HepG2 (cell line): ENCODE results near the gene GMEB1. TPM values are rescaled to one million over a fixed set of nuclear protein-coding genes. Genes with fewer than 3 reads are reported as not detected.

Experiments
- GABPB1 ChIP-seq: IDR thresholded peaks from 2 replicates; pipeline ENCODE4 v1.6.1; 2016; ENCODE audit warnings: mild to moderate bottlenecking, missing genetic modification reagents, moderate library complexity, missing compliant biosample characterization
- GLI4 ChIP-seq: sonication (generic); formaldehyde crosslinking; IDR thresholded peaks from 2 replicates; pipeline ENCODE4 v1.5.1; 2020; ENCODE audit warnings: missing genetic modification reagents, mild to moderate bottlenecking, moderate library complexity, borderline replicate concordance
- JUND ChIP-seq: sonication (generic); formaldehyde crosslinking; IDR thresholded peaks from 2 replicates; pipeline ENCODE4 v1.8.0; 2022; ENCODE audit warnings: mild to moderate bottlenecking, missing genetic modification reagents
- KAT7 ChIP-seq: IDR thresholded peaks from 2 replicates; pipeline ENCODE4 v1.6.1; 2018; ENCODE audit warnings: borderline replicate concordance, missing compliant biosample characterization
- NFE2 ChIP-seq: sonication (generic); formaldehyde crosslinking; IDR thresholded peaks from 2 replicates; pipeline ENCODE4 v1.4.0; 2020; ENCODE audit warnings: missing genetic modification reagents
- NFYC ChIP-seq: IDR thresholded peaks from 2 replicates; pipeline ENCODE4 v1.6.1; 2016; ENCODE audit warnings: missing genetic modification reagents, missing compliant biosample characterization
- PHF8 ChIP-seq: sonication (generic); formaldehyde crosslinking; IDR thresholded peaks from 2 replicates; pipeline ENCODE4 v1.5.0; 2020; ENCODE audit warnings: missing genetic modification reagents
- POLR2A ChIP-seq, 2 experiments: IDR thresholded peaks; 2 replicates each; pipeline ENCODE4 v1.6.1; 2011; ENCODE audit warnings: low read depth in 2 of 2, low read length in 2 of 2, mild to moderate bottlenecking in 1 of 2, moderate library complexity in 1 of 2; ENCODE audit not compliant: insufficient read depth in 1 of 2
- RBFOX2 ChIP-seq: fragments of 200-400 bp; formaldehyde crosslinking; IDR thresholded peaks from 2 replicates; pipeline ENCODE4 v1.6.1; 2017; ENCODE audit warnings: low read depth, mild to moderate bottlenecking, low read length
- RCOR2 ChIP-seq: IDR thresholded peaks from 2 replicates; pipeline ENCODE4 v1.6.1; 2016; ENCODE audit warnings: missing biosample characterization, missing genetic modification reagents
- SIN3A ChIP-seq: IDR thresholded peaks from 2 replicates; pipeline ENCODE4 v1.6.1; 2011; ENCODE audit warnings: low read depth, mild to moderate bottlenecking, control low read depth, low read length, borderline replicate concordance
- TEAD2 ChIP-seq: sonication (generic); formaldehyde crosslinking; IDR thresholded peaks from 2 replicates; pipeline ENCODE4 v1.9.0; 2021; ENCODE audit warnings: missing genetic modification reagents
- ZSCAN29 ChIP-seq: sonication (generic); formaldehyde crosslinking; conservative IDR thresholded peaks from 2 replicates; pipeline ENCODE4 v1.4.0; 2020; ENCODE audit warnings: mild to moderate bottlenecking, missing genetic modification reagents
- ZSCAN31 ChIP-seq: sonication (generic); formaldehyde crosslinking; IDR thresholded peaks from 2 replicates; pipeline ENCODE4 v1.5.0; 2020; ENCODE audit warnings: low read depth, mild to moderate bottlenecking, missing genetic modification reagents
- polyA plus RNA-seq, 8 experiments: library from polyadenylated mRNA; depleted of rRNA in 3 of 8; stranded (reverse) in 7 of 8; unstranded in 1 of 8; fragments of >200 nt; fragmentation: Illumina TruSeq in 4 of 8; extraction: Trizol in 4 of 8; gene quantifications; 2 replicates each; pipeline versions ENCODE4 v1.2.1 to v1.2.3, GENCODE V29; 2011 to 2016; ENCODE audit warnings: low read depth in 4 of 8, missing spikeins in 1 of 8, mixed read lengths in 1 of 8; ENCODE audit not compliant: insufficient read depth in 1 of 8
- total RNA-seq, 5 experiments: library from RNA; depleted of rRNA; stranded (reverse); fragments of >200 nt; fragmentation: Illumina TruSeq; extraction: Trizol; gene quantifications; 2 replicates each; pipeline ENCODE4 v1.2.3, GENCODE V29; 2016; ENCODE audit warnings: low read depth in 1 of 5
- TF ChIP-seq, protein P1 (sequence below): conservative IDR thresholded peaks from 2 replicates; pipeline ENCODE4 v1.6.1; 2018; ENCODE audit warnings: missing genetic modification reagents
- TF ChIP-seq, protein P2 (sequence below): sonication (generic); formaldehyde crosslinking; IDR thresholded peaks from 2 replicates; pipeline ENCODE4 v1.9.0; 2021; ENCODE audit warnings: missing genetic modification reagents, mild to moderate bottlenecking, borderline replicate concordance
- TF ChIP-seq, protein P3 (sequence below): sonication (generic); formaldehyde crosslinking; IDR thresholded peaks from 2 replicates; pipeline ENCODE4 v1.4.0; 2020; ENCODE audit warnings: missing genetic modification reagents, low read depth, mild to moderate bottlenecking, borderline replicate concordance
- TF ChIP-seq, protein P4 (sequence below): sonication (generic); formaldehyde crosslinking; IDR thresholded peaks from 2 replicates; pipeline ENCODE4 v1.4.0; 2020; ENCODE audit warnings: missing genetic modification reagents
- TF ChIP-seq, protein P5 (sequence below): sonication (generic); formaldehyde crosslinking; IDR thresholded peaks from 2 replicates; pipeline ENCODE4 v1.8.0; 2022; ENCODE audit warnings: low read depth, missing genetic modification reagents

GMEB1 gene
- total and polyA plus RNA-seq, 2 of the 13 experiments (the other 11 are each of a cell fraction or from before 2014, with no cell fraction given): 3.0 to 6.0 TPM

DNA sequence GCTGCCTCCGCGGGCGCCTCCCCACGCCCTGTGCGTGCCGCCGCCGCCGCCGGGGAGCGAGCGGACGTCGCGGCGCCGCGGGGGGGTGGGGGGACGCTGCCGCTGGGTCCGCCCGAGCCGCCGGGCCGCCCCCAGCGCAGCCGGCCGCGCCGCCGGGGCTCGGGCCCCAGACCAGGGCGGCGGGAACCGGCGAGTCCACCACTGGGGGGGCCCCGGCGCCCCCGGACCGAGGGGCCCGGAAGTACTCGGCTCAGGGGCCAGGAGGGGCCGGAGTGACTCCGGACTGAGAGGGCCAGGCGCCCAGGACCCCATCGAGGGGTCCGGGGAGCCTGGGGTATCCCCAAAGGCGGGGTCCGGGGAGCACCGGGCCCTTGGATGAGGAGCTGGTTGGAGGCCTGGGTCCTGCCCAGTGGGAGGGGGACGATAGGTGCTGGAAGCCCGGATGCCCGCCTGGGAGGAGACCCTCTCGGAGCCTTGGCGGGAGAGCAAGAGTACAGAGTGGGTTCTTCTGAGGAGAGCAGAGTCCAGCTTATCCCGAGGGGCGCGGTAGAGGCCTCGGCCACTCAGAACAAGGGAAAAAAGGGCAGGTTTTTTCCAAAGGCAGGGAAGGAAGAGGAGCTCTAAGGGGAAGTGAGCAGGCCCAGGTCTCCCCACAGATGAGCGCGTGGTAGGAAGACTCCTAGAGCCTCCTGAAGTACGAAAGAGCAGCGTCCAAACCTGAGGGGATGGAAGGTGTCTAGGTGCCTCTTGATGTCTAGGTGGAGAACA lies 556 bp downstream of the GMEB1 start (continued):
- TF ChIP-seq, protein P1, sequence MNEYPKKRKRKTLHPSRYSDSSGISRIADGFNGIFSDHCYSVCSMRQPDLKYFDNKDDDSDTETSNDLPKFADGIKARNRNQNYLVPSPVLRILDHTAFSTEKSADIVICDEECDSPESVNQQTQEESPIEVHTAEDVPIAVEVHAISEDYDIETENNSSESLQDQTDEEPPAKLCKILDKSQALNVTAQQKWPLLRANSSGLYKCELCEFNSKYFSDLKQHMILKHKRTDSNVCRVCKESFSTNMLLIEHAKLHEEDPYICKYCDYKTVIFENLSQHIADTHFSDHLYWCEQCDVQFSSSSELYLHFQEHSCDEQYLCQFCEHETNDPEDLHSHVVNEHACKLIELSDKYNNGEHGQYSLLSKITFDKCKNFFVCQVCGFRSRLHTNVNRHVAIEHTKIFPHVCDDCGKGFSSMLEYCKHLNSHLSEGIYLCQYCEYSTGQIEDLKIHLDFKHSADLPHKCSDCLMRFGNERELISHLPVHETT: 0 out of 2 replicates have a peak, but pooled peaks have one; percentile 26
- TF ChIP-seq POLR2A (IDR thresholded peaks at IDR 0.05; ENCODE audit: insufficient read depth in 1 of 2, low read depth in 2 of 2, low read length in 2 of 2) (peak in 1 of 2 experiments; percentile 50; a peak in 3 of 4 replicates), RBFOX2 (peak; percentile 81), ZSCAN29 (0 out of 2 replicates have a peak, but pooled peaks have one; percentile 17), NFYC (CRISPR knock-in tag) (no peak), NFE2 (CRISPR knock-in tag) (no peak), ZSCAN31 (CRISPR knock-in tag) (0 out of 2 replicates have a peak, but pooled peaks have one; percentile 8), KAT7 (CRISPR knock-in tag) (no peak), GABPB1 (peak; percentile 66), RCOR2 (CRISPR knock-in tag) (no peak; the same call in 1 of the 2 replicates), PHF8 (CRISPR knock-in tag) (peak; percentile 59), GLI4 (CRISPR knock-in tag) (no peak), JUND (CRISPR knock-in tag) (no peak), TEAD2 (CRISPR knock-in tag) (no peak), SIN3A (peak; percentile 71; the same call in 1 of the 2 replicates)
- TF ChIP-seq, protein P2, sequence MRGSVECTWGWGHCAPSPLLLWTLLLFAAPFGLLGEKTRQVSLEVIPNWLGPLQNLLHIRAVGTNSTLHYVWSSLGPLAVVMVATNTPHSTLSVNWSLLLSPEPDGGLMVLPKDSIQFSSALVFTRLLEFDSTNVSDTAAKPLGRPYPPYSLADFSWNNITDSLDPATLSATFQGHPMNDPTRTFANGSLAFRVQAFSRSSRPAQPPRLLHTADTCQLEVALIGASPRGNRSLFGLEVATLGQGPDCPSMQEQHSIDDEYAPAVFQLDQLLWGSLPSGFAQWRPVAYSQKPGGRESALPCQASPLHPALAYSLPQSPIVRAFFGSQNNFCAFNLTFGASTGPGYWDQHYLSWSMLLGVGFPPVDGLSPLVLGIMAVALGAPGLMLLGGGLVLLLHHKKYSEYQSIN (CRISPR knock-in tag): no peak
- TF ChIP-seq, protein P3, sequence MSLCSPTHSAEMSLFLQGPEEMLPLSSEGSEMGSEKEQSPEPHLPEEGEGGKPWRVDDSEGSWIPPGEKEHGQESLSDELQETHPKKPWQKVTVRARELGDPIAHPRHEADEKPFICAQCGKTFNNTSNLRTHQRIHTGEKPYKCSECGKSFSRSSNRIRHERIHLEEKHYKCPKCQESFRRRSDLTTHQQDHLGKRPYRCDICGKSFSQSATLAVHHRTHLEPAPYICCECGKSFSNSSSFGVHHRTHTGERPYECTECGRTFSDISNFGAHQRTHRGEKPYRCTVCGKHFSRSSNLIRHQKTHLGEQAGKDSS: 0 out of 2 replicates have a peak, but pooled peaks have one; percentile 67
- TF ChIP-seq, protein P4, sequence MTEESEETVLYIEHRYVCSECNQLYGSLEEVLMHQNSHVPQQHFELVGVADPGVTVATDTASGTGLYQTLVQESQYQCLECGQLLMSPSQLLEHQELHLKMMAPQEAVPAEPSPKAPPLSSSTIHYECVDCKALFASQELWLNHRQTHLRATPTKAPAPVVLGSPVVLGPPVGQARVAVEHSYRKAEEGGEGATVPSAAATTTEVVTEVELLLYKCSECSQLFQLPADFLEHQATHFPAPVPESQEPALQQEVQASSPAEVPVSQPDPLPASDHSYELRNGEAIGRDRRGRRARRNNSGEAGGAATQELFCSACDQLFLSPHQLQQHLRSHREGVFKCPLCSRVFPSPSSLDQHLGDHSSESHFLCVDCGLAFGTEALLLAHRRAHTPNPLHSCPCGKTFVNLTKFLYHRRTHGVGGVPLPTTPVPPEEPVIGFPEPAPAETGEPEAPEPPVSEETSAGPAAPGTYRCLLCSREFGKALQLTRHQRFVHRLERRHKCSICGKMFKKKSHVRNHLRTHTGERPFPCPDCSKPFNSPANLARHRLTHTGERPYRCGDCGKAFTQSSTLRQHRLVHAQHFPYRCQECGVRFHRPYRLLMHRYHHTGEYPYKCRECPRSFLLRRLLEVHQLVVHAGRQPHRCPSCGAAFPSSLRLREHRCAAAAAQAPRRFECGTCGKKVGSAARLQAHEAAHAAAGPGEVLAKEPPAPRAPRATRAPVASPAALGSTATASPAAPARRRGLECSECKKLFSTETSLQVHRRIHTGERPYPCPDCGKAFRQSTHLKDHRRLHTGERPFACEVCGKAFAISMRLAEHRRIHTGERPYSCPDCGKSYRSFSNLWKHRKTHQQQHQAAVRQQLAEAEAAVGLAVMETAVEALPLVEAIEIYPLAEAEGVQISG (CRISPR knock-in tag): 0 out of 2 replicates have a peak, but pooled peaks have one; percentile 39
- TF ChIP-seq, protein P5, sequence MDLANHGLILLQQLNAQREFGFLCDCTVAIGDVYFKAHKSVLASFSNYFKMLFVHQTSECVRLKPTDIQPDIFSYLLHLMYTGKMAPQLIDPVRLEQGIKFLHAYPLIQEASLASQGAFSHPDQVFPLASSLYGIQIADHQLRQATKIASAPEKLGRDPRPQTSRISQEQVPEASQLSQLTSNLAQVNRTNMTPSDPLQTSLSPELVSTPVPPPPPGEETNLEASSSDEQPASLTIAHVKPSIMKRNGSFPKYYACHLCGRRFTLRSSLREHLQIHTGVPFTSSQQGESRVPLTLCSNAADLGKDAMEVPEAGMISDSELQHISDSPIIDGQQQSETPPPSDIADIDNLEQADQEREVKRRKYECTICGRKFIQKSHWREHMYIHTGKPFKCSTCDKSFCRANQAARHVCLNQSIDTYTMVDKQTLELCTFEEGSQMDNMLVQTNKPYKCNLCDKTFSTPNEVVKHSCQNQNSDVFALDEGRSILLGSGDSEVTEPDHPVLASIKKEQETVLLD: peak; percentile 88; the same call in 1 of the 2 replicates
